PC-3 (cell line): ENCODE results near the gene NTM. TPM values are rescaled to one million over a fixed set of nuclear protein-coding genes. Genes with fewer than 3 reads are reported as not detected.
A peak's percentile ranks its signal among the peaks of the same experiment; 100 is the strongest.

Source experiments
- ATAC-seq: fragments of 200-7000 bp; cut with Tn5 transposase; 2 replicates; pipeline ENCODE4 v1.9.1; 2020; ENCODE audit warnings: mild to moderate bottlenecking, moderate library complexity
- BruUV-seq: library from RNA; stranded (reverse); fragments of 400-500 nt; replicated peaks from 2 replicates; lab custom pipeline; 2021; lab: Mats Ljungman, UMichigan
- CTCF ChIA-PET: fragments of 300-600 bp; sonication (Branson Sonifier 250); formaldehyde crosslinking; loops from one replicate; lab custom pipeline; 2022; ENCODE audit warnings: antibody characterized with exemption; lab: Charles Lee
- POLR2A ChIA-PET: fragments of 300-600 bp; sonication (Branson Sonifier 250); formaldehyde crosslinking; loops from one replicate; lab custom pipeline; 2022; ENCODE audit warnings: antibody characterized with exemption; ENCODE audit not compliant: unreplicated experiment; lab: Charles Lee
- DNase-seq: peaks from one replicate; pipeline ENCODE4 v3.0.0-alpha.2; 2015
- H2AFZ ChIP-seq: fragments of 300-600 bp; sonication (generic); 2 replicates; pipeline ENCODE4 v1.6.0; 2016; ENCODE audit warnings: antibody characterized with exemption, low read length
- H3F3A ChIP-seq: fragments of 300-600 bp; sonication (generic); one replicate; pipeline ENCODE4 v1.6.0; 2017; ENCODE audit warnings: antibody characterized with exemption, low read length, control low read depth, mild to moderate bottlenecking; ENCODE audit not compliant: unreplicated experiment
- H3K27ac ChIP-seq: fragments of 300-600 bp; sonication (generic); 2 replicates; pipeline ENCODE4 v1.5.1; 2016; ENCODE audit warnings: mild to moderate bottlenecking, low read length
- H3K27me3 ChIP-seq: fragments of 300-600 bp; sonication (generic); 2 replicates; pipeline ENCODE4 v1.6.1; 2016; ENCODE audit warnings: low read length, mixed read lengths
- H3K36me3 ChIP-seq: fragments of 300-600 bp; sonication (generic); 2 replicates; pipeline ENCODE4 v1.6.1; 2016; ENCODE audit warnings: low read depth, mixed run types, low read length, mixed read lengths
- H3K4me1 ChIP-seq: fragments of 300-600 bp; sonication (generic); 2 replicates; pipeline ENCODE4 v1.5.1; 2016; ENCODE audit warnings: low read length; ENCODE audit not compliant: insufficient read depth
- H3K4me2 ChIP-seq: fragments of 300-600 bp; sonication (generic); 2 replicates; pipeline ENCODE4 v1.6.0; 2016; ENCODE audit warnings: low read length
- H3K4me3 ChIP-seq: fragments of 300-600 bp; sonication (generic); 2 replicates; pipeline ENCODE4 v1.5.1; 2016; ENCODE audit warnings: mild to moderate bottlenecking, low read length, mixed read lengths
- H3K79me2 ChIP-seq: fragments of 300-600 bp; sonication (generic); 2 replicates; pipeline ENCODE4 v1.6.1; 2017; ENCODE audit warnings: low read length, mixed read lengths
- H3K9ac ChIP-seq: fragments of 300-600 bp; sonication (generic); 2 replicates; pipeline ENCODE4 v1.6.0; 2016; ENCODE audit warnings: mild to moderate bottlenecking, low read length
- H3K9me2 ChIP-seq: fragments of 300-600 bp; sonication (generic); replicated peaks from 2 replicates; pipeline ENCODE4 v1.6.1; 2016; ENCODE audit warnings: mixed run types, low read length, mixed read lengths
- H3K9me3 ChIP-seq: fragments of 300-600 bp; sonication (generic); 2 replicates; pipeline ENCODE4 v1.6.1; 2016; ENCODE audit warnings: low read length, mixed read lengths
- H4K20me1 ChIP-seq: fragments of 300-600 bp; sonication (generic); 2 replicates; pipeline ENCODE4 v1.6.1; 2016; ENCODE audit warnings: low read length, mixed read lengths
- CTCF ChIP-seq: fragments of 300-600 bp; sonication (generic); conservative IDR thresholded peaks from 2 replicates; pipeline ENCODE4 v1.5.1; 2017; ENCODE audit warnings: antibody characterized with exemption, low read depth, mild to moderate bottlenecking, low read length
- EZH2 ChIP-seq: fragments of 300-600 bp; sonication (generic); IDR thresholded peaks from one replicate; pipeline ENCODE4 v1.6.1; 2017; ENCODE audit warnings: antibody characterized with exemption, mild to moderate bottlenecking, low read length; ENCODE audit not compliant: unreplicated experiment
- EZH2phosphoT487 ChIP-seq: fragments of 300-600 bp; sonication (generic); IDR thresholded peaks from 2 replicates; pipeline ENCODE4 v1.6.1; 2018; ENCODE audit warnings: mild to moderate bottlenecking, antibody characterized with exemption, low read length, borderline replicate concordance
- intact Hi-C: fragments of 100-400 bp; cut with micrococcal nuclease; formaldehyde crosslinking; loops from 2 replicates; pipeline ENCODE4 v1.9.0; 2023
- total RNA-seq: library from RNA; depleted of rRNA; stranded (reverse); fragments of >200 nt; gene quantifications from 2 replicates; pipeline ENCODE4 v1.2.3, GENCODE V29; 2014

Gene NTM
- total RNA-seq, 1 experiment from 2014 or later = not detected

- POLR2A ChIA-PET = no interaction called here
- DNase-seq (no peak), ATAC-seq (no peak)
- no peaks in the 10 kb centered on the region for H3F3A ChIP-seq
- H3K36me3 ChIP-seq = no peaks in the 10 kb centered on the region
- intact Hi-C loops = no loop called here
- H3K4me3 ChIP-seq = no peak overlapping the region
- H3K27me3 ChIP-seq = peaks cover 41% of the 10 kb centered on the region
- no peak overlapping the region for H3K4me2 ChIP-seq
- H3K9me3 ChIP-seq = no peaks in the 10 kb centered on the region
- no peaks in the 10 kb centered on the region for H3K9me2 ChIP-seq
- H3K4me1 ChIP-seq = no peaks in the 10 kb centered on the region
- no peak for TF ChIP-seq CTCF
- TF ChIP-seq EZH2phosphoT487 = no peak
- no peak for TF ChIP-seq EZH2
- no peaks in the 10 kb centered on the region for H4K20me1 ChIP-seq
- no peak overlapping the region for H3K9ac ChIP-seq
- no TSS peak for BruUV-seq
- no peak overlapping the region for H2AFZ ChIP-seq
- CTCF ChIA-PET = no interaction called here
- H3K27ac ChIP-seq = no peak overlapping the region
- no peaks in the 10 kb centered on the region for H3K79me2 ChIP-seq
These were observed 400.4 kb downstream of the NTM start for GRCh38 chr11:131770801-131771200.

GRCh38 chr11:131771471-131771870 lies 401.1 kb downstream of the NTM start:
- no peak for TF ChIP-seq EZH2
- TF ChIP-seq CTCF = no peak
- no peak for TF ChIP-seq EZH2phosphoT487
- Histone ChIP-seq H3K4me2 (no peak overlapping the region), H2AFZ (no peak overlapping the region), H3K9me2 (no peaks in the 10 kb centered on the region), H3F3A (no peaks in the 10 kb centered on the region), H3K27ac (no peak overlapping the region), H4K20me1 (no peaks in the 10 kb centered on the region), H3K4me1 (no peaks in the 10 kb centered on the region), H3K79me2 (no peaks in the 10 kb centered on the region), H3K4me3 (no peak overlapping the region), H3K27me3 (peaks cover 37% of the 10 kb centered on the region), H3K36me3 (no peaks in the 10 kb centered on the region), H3K9me3 (no peaks in the 10 kb centered on the region), H3K9ac (no peak overlapping the region)
- ChIA-PET POLR2A (no interaction called here), CTCF (no interaction called here)
- DNase-seq (no peak), ATAC-seq (no peak)
- intact Hi-C loops = no loop called here
- BruUV-seq = no TSS peak

DNA sequence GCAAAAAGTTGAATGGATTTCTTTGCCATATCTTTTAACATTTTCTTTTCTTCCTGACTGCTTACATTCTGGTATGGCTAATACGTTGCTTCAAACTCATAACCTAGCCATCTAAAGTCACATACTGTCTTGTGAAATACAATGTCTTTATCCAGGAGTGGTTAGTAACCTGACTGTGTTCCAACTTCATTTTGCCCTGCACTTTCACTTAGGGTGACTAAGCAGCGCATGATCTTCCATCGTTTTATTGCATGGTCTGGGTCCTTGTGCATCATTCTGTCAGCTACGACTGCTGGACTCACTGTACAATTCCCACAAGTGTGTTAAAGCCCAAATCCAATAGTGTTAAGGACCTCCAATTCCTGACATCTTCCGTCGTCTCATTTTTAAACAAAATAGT lies 403.2 kb downstream of the NTM start:
- intact Hi-C loops = no loop called here
- H3K36me3 ChIP-seq = no peaks in the 10 kb centered on the region
- H3K27me3 ChIP-seq = peaks cover 29% of the 10 kb centered on the region
- H3K27ac ChIP-seq = no peak overlapping the region
- no peak overlapping the region for H3K4me2 ChIP-seq
- no peaks in the 10 kb centered on the region for H3F3A ChIP-seq
- no peak overlapping the region for H3K9ac ChIP-seq
- no peaks in the 10 kb centered on the region for H4K20me1 ChIP-seq
- BruUV-seq = no TSS peak
- ChIA-PET CTCF (no interaction called here), POLR2A (no interaction called here)
- no peak overlapping the region for H3K4me3 ChIP-seq
- H3K9me2 ChIP-seq = no peaks in the 10 kb centered on the region
- H3K79me2 ChIP-seq = no peaks in the 10 kb centered on the region
- ATAC-seq = no peak
- TF ChIP-seq CTCF = no peak
- no peak for TF ChIP-seq EZH2phosphoT487
- no peak for TF ChIP-seq EZH2
- no peak overlapping the region for H2AFZ ChIP-seq
- no peaks in the 10 kb centered on the region for H3K9me3 ChIP-seq
- DNase-seq = peak; percentile 13
- no peaks in the 10 kb centered on the region for H3K4me1 ChIP-seq
